ENCODE measurements around the gene BST1. TPM values are rescaled to one million over a fixed set of nuclear protein-coding genes. Genes with fewer than 3 reads are reported as not detected.
"Not testable (repeated sequence)": the region's sequence is repeated elsewhere in the genome, so short reads cannot be mapped to it uniquely, and the experiment has no call there.

Gene BST1
- polyA plus RNA-seq, 1 experiment: 27.6 TPM

DNA sequence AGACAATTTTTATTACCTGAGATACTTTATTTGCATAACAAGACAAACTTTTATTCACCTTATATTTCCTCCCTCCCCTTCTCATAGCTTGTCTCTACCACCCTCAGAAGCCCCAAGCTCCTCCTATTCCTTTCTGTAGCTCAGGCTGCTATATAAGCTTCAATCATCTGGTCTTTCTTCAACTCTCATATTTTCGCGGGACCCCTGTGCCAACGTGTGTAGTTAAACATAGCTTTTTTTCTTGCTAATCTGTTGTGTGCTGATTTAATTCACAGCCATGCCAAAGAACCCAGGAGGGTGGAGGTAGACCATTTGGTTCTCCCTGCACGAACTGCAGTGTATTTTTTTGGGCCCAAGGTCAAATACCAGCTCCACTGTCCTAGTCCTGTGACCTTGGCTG is 54.2 kb downstream of the BST1 start:
- no peak overlapping the region for H3K27ac ChIP-seq (ENCODE audit: low read depth, low read length)
- H3K4me3 ChIP-seq (ENCODE audit: low read depth, low read length): no peak overlapping the region
- TF ChIP-seq CTCF (IDR thresholded peaks at IDR 0.05; ENCODE audit: low read depth, low read length): no peak
- ChIA-PET CTCF (interaction anchor here (1.0 to 1.2 kb wide), 2 partner anchors 26 to 52 kb away, joined by 3 to 5 read pairs; no protein-coding TSS in a partner anchor), POLR2A (no interaction called here)
- no peaks in the 10 kb centered on the region for H3K27me3 ChIP-seq (ENCODE audit: control insufficient read depth, insufficient read depth, low read length)
- no peaks in the 10 kb centered on the region for H3K9me3 ChIP-seq (ENCODE audit: control insufficient read depth, insufficient read depth, low read length)
- no peak for DNase-seq (ENCODE audit: low read depth, low spot score)

- no peaks in the 10 kb centered on the region for H3K27me3 ChIP-seq (ENCODE audit: control insufficient read depth, insufficient read depth, low read length)
- POLR2A ChIA-PET: no interaction called here
- CTCF ChIA-PET: no interaction called here
- no peaks in the 10 kb centered on the region for H3K9me3 ChIP-seq (ENCODE audit: control insufficient read depth, insufficient read depth, low read length)
- H3K27ac ChIP-seq (ENCODE audit: low read depth, low read length): no peak overlapping the region
- no peak overlapping the region for H3K4me3 ChIP-seq (ENCODE audit: low read depth, low read length)
- no peak for DNase-seq (ENCODE audit: low read depth, low spot score)
- no peak for TF ChIP-seq CTCF (IDR thresholded peaks at IDR 0.05; ENCODE audit: low read depth, low read length)
These were observed 55.4 kb downstream of the BST1 start for GRCh38 chr4:15758294-15758693.

- CTCF ChIA-PET: interaction anchor here (0.6 to 1.4 kb wide), 2 partner anchors 43 to 508 kb away, joined by 5 to 7 read pairs; no protein-coding TSS in a partner anchor
- DNase-seq (ENCODE audit: low read depth, low spot score); H3K4me3 ChIP-seq (ENCODE audit: low read depth, low read length); POLR2A ChIA-PET; H3K27ac ChIP-seq (ENCODE audit: low read depth, low read length); H3K9me3 ChIP-seq (ENCODE audit: control insufficient read depth, insufficient read depth, low read length): not testable (repeated sequence)
- peaks cover 12% of the 10 kb centered on the region for H3K27me3 ChIP-seq (ENCODE audit: control insufficient read depth, insufficient read depth, low read length)
These were observed 59.6 kb downstream of the BST1 start for GRCh38 chr4:15762460-15762859.

GRCh38 chr4:15765391-15765790 is 62.5 kb downstream of the BST1 start:
- DNase-seq (ENCODE audit: low read depth, low spot score): no peak
- TF ChIP-seq CTCF (IDR thresholded peaks at IDR 0.05; ENCODE audit: low read depth, low read length): no peak
- no peaks in the 10 kb centered on the region for H3K9me3 ChIP-seq (ENCODE audit: control insufficient read depth, insufficient read depth, low read length)
- POLR2A ChIA-PET: no interaction called here
- no peak overlapping the region for H3K4me3 ChIP-seq (ENCODE audit: low read depth, low read length)
- H3K27me3 ChIP-seq (ENCODE audit: control insufficient read depth, insufficient read depth, low read length): peaks cover 17% of the 10 kb centered on the region
- H3K27ac ChIP-seq (ENCODE audit: low read depth, low read length): no peak overlapping the region
- CTCF ChIA-PET: interaction anchor here (0.6 to 0.9 kb wide), 2 partner anchors 118 to 460 kb away, joined by 3 to 4 read pairs; no protein-coding TSS in a partner anchor

DNA sequence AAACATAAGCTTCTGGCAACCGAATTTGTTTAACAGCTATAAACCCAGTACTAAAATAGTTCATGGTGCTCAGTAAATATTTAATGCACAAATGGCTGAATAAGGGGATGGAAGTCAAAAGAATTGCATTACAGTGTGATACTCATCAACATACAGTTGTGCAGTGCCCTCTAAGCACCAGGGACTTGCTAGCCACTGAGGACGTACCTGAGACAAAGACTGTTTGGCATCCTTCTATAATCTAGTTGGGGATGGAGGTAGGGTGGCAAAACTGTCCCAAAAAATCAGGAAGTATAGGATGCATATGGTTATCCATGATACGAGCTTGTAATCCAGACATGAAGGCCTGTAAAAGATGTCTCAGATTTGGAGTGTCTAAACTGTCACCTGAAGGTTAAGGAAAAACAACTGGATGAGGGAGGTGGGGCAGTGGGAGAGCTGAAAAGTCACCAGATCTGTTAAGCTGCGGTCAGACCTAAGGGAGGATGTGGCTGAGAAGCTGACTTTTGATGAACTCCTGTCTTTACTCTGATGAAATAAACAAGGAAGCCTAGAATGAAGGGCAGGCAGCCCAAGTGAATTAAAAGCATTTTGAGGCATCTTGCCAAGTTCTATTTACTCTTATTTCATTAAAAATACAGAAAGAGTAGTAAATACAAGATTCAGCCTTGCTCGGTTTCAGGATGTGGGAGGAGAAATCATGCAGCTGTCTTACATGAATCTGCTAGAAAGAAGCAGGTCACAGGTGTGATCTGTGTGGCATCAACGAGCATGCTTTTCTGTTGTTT is 63.2 kb downstream of the BST1 start:
- DNase-seq (ENCODE audit: low read depth, low spot score): no peak
- peaks cover 17% of the 10 kb centered on the region for H3K27me3 ChIP-seq (ENCODE audit: control insufficient read depth, insufficient read depth, low read length)
- ChIA-PET POLR2A (no interaction called here), CTCF (interaction anchor here (0.6 to 2.3 kb wide), 3 partner anchors 14 to 459 kb away, joined by 3 to 9 read pairs (median 4); no protein-coding TSS in a partner anchor)
- TF ChIP-seq CTCF (IDR thresholded peaks at IDR 0.05; ENCODE audit: low read depth, low read length): no peak
- no peak overlapping the region for H3K27ac ChIP-seq (ENCODE audit: low read depth, low read length)
- H3K4me3 ChIP-seq (ENCODE audit: low read depth, low read length): no peak overlapping the region
- no peaks in the 10 kb centered on the region for H3K9me3 ChIP-seq (ENCODE audit: control insufficient read depth, insufficient read depth, low read length)
